MCF 10A (cell line): ENCODE data around the gene LHX4. TPM values are rescaled to one million over a fixed set of nuclear protein-coding genes. Genes with fewer than 3 reads are reported as not detected.

Experiments
- BruUV-seq: library from RNA; stranded (reverse); fragments of 400-500 nt; replicated peaks from 2 replicates; lab custom pipeline; 2021; lab: Mats Ljungman, UMichigan
- CTCF ChIA-PET: fragments of 300-600 bp; sonication (Branson Sonifier 250); formaldehyde crosslinking; extraction: SDS; loops from one replicate; lab custom pipeline; 2021; ENCODE audit warnings: antibody characterized with exemption, inconsistent platforms; lab: Yijun Ruan, JAX
- POLR2A ChIA-PET: fragments of 300-600, 350-650 bp; sonication (Branson Sonifier 250); formaldehyde crosslinking; extraction: SDS; loops from one replicate; lab custom pipeline; 2020; ENCODE audit warnings: antibody characterized with exemption, inconsistent platforms; lab: Yijun Ruan, JAX
- DNase-seq: peaks from one replicate; pipeline ENCODE4 v3.0.0-alpha.2; 2018; ENCODE audit not compliant: unreplicated experiment
- H3K27ac Mint-ChIP-seq: one replicate; pipeline ENCODE4 v1.8.0; 2022; ENCODE audit warnings: mild to moderate bottlenecking, low read depth, mixed read lengths; ENCODE audit not compliant: unreplicated experiment
- H3K27me3 Mint-ChIP-seq: one replicate; pipeline ENCODE4 v1.8.0; 2022; ENCODE audit warnings: mixed read lengths; ENCODE audit not compliant: insufficient read depth, unreplicated experiment
- H3K36me3 Mint-ChIP-seq: one replicate; pipeline ENCODE4 v1.8.0; 2022; ENCODE audit warnings: mild to moderate bottlenecking, moderate library complexity, mixed read lengths; ENCODE audit not compliant: insufficient read depth, unreplicated experiment
- H3K4me1 Mint-ChIP-seq: one replicate; pipeline ENCODE4 v1.8.0; 2022; ENCODE audit warnings: mixed read lengths; ENCODE audit not compliant: insufficient read depth, unreplicated experiment
- H3K4me3 Mint-ChIP-seq: one replicate; pipeline ENCODE4 v1.8.0; 2022; ENCODE audit warnings: mild to moderate bottlenecking, moderate library complexity, mixed read lengths; ENCODE audit not compliant: unreplicated experiment
- H3K9me3 Mint-ChIP-seq: one replicate; pipeline ENCODE4 v1.8.0; 2022; ENCODE audit warnings: mixed read lengths; ENCODE audit not compliant: unreplicated experiment
- intact Hi-C: fragments of 100-400 bp; cut with micrococcal nuclease; formaldehyde crosslinking; loops from 2 replicates; pipeline ENCODE4 v1.14.1; 2022
- total RNA-seq: library from RNA; stranded (reverse); gene quantifications from 2 replicates; pipeline ENCODE4 v1.2.3, GENCODE V29; 2022
- TF ChIP-seq, protein P1 (sequence below): fragments of 200-600 bp; IDR thresholded peaks from one replicate; pipeline ENCODE4 v1.8.0; 2022; ENCODE audit warnings: antibody characterized with exemption, mild to moderate bottlenecking; ENCODE audit not compliant: unreplicated experiment

The LHX4 gene
- total RNA-seq, 1 experiment from 2014 or later: not detected

DNA sequence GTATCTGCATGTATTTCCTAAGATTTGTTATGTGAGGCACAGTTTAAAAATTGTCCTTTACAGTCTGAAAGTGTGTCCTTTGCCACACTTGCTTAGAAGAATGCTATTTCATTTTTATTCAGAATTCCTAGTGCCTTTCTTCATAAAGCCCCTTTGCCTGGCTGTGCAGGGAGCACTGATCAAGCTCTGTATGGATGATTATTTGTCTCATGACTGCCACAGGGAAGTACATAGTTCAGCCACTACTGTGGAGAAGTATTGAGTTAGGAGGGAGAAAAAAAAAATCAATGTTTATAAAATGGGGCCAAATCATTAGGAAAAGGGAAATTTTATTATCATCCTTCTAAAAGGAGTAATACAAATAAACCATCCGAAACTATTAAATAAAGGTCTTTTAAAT lies 51.4 kb downstream of the LHX4 start:
- intact Hi-C loops: no loop called here
- no peaks in the 10 kb centered on the region for H3K4me1 Mint-ChIP-seq
- ChIA-PET CTCF (interaction anchor here (0.6 to 3.2 kb wide), 4 partner anchors 11 to 132 kb away, joined by 4 to 16 read pairs (median 5); no protein-coding TSS in a partner anchor), POLR2A (interaction anchor here (0.6 to 1.5 kb wide), 2 partner anchors 20 to 838 kb away, joined by 3 to 4 read pairs; no protein-coding TSS in a partner anchor)
- TF ChIP-seq, protein P1, sequence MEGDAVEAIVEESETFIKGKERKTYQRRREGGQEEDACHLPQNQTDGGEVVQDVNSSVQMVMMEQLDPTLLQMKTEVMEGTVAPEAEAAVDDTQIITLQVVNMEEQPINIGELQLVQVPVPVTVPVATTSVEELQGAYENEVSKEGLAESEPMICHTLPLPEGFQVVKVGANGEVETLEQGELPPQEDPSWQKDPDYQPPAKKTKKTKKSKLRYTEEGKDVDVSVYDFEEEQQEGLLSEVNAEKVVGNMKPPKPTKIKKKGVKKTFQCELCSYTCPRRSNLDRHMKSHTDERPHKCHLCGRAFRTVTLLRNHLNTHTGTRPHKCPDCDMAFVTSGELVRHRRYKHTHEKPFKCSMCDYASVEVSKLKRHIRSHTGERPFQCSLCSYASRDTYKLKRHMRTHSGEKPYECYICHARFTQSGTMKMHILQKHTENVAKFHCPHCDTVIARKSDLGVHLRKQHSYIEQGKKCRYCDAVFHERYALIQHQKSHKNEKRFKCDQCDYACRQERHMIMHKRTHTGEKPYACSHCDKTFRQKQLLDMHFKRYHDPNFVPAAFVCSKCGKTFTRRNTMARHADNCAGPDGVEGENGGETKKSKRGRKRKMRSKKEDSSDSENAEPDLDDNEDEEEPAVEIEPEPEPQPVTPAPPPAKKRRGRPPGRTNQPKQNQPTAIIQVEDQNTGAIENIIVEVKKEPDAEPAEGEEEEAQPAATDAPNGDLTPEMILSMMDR: no peak
- H3K27ac Mint-ChIP-seq: no peak overlapping the region
- no peaks in the 10 kb centered on the region for H3K27me3 Mint-ChIP-seq
- no peaks in the 10 kb centered on the region for H3K9me3 Mint-ChIP-seq
- H3K4me3 Mint-ChIP-seq: no peak overlapping the region
- H3K36me3 Mint-ChIP-seq: peaks cover 77% of the 10 kb centered on the region
- DNase-seq: no peak
- BruUV-seq: no TSS peak

DNA sequence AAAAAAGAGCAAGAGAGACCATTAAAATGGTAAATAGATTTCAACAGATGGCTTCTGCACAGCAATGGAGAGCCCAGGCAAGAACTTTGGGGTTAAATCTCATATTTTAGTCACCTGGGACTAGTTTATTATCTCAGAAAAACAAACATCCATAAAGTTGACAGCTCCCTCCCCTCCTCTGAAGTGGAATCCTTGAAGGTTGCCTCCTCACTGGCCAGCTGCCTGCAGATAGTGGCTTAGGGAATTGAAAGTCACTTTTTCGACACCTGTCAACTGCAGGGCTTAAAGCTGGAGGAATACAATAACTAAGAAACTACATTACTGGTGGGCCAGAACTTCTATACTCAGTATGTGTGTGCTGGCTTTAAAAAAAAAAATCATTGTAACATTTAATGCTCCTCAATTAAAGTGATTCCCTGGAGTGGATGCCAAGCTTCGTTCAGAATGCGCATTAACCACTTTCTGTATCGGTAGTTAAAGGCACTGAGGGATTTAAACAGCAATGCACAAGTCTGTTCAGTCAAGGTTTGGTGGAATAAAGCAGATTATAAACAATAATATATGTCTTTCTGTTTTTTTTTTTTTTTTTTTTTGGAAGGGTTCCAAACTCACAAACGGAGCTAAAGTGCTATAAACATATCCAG lies 52.5 kb downstream of the LHX4 start:
- no peaks in the 10 kb centered on the region for H3K9me3 Mint-ChIP-seq
- no peak for DNase-seq
- H3K27ac Mint-ChIP-seq: no peak overlapping the region
- no peak overlapping the region for H3K4me3 Mint-ChIP-seq
- no peaks in the 10 kb centered on the region for H3K4me1 Mint-ChIP-seq
- CTCF ChIA-PET: interaction anchor here (0.6 to 3.2 kb wide), 6 partner anchors 12 to 308 kb away, joined by 3 to 16 read pairs (median 4); no protein-coding TSS in a partner anchor
- H3K27me3 Mint-ChIP-seq: no peaks in the 10 kb centered on the region
- POLR2A ChIA-PET: interaction anchor here (0.6 kb wide), 3 partner anchors 9 to 68 kb away, joined by 3 read pairs; no protein-coding TSS in a partner anchor
- peaks cover 74% of the 10 kb centered on the region for H3K36me3 Mint-ChIP-seq
- BruUV-seq: no TSS peak
- TF ChIP-seq, protein P1: no peak
- intact Hi-C loops: no loop called here

DNA sequence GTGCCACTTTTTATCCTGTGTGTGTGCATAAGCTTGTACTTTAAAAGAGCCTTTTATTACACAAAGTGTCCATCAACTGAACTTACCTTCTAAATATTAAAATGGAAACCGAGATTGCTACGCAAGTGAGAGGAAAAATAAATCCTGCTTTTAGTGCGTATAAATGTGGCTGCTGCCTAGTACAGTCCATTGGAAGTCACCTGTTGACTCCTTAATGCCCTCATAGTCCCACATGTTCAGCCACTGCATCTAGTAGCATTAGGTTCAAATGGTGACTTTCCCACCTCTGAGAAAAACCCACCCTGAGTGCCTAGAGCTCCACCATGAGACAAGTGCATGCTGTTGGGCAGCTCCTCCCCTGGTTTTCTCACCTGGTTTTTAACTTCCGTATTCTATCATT lies 53.0 kb downstream of the LHX4 start:
- CTCF ChIA-PET: interaction anchor here (0.6 to 3.2 kb wide), 7 partner anchors 11 to 371 kb away, joined by 3 to 16 read pairs (median 3); no protein-coding TSS in a partner anchor

DNA sequence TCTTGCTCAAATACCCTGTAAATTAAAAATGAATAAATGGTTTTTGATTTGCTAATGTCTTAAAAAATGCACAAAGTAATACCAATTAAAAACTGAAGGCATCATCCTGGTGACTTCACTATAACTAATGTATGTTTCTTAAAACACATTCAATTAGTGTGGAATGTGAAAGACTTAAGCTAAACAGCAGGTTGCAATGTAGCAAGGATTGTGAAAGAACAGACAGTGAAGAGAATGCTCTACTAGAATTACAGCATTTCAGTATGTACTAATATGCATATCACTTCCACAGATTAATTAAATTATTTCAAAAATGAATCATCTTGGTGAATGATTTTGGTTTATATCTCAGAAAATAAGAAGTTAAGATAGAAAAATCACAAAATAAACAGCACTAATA lies 56.4 kb downstream of the LHX4 start:
- CTCF ChIA-PET: interaction anchor here (1.2 to 1.5 kb wide), 3 partner anchors 13 to 191 kb away, joined by 3 to 4 read pairs (median 3); no protein-coding TSS in a partner anchor
- POLR2A ChIA-PET: interaction anchor here (0.8 to 1.9 kb wide), 6 partner anchors 9 to 123 kb away, joined by 3 to 8 read pairs (median 3); no protein-coding TSS in a partner anchor
- no TSS peak for BruUV-seq
- intact Hi-C loops: no loop called here
- Mint-ChIP-seq H3K9me3 (no peaks in the 10 kb centered on the region), H3K27ac (no peak overlapping the region), H3K4me1 (peaks cover 5% of the 10 kb centered on the region), H3K4me3 (no peak overlapping the region), H3K27me3 (no peaks in the 10 kb centered on the region), H3K36me3 (peaks cover 48% of the 10 kb centered on the region)
- TF ChIP-seq, protein P1: no peak
- no peak for DNase-seq

More for the DNA sequence above, 53.0 kb downstream of the LHX4 start:
- Mint-ChIP-seq H3K4me1 (no peaks in the 10 kb centered on the region), H3K36me3 (peaks cover 74% of the 10 kb centered on the region), H3K27me3 (no peaks in the 10 kb centered on the region), H3K9me3 (no peaks in the 10 kb centered on the region), H3K27ac (no peak overlapping the region), H3K4me3 (no peak overlapping the region)
- DNase-seq: no peak
- intact Hi-C loops: no loop called here
- no TSS peak for BruUV-seq
- TF ChIP-seq, protein P1: no peak
- POLR2A ChIA-PET: interaction anchor here (0.6 to 0.9 kb wide), 2 partner anchors 9 to 26 kb away, joined by 3 read pairs; no protein-coding TSS in a partner anchor
